K562 (cell line): ENCODE measurements around the gene TXNRD2. TPM values are rescaled to one million over a fixed set of nuclear protein-coding genes. Genes with fewer than 3 reads are reported as not detected.

Experiments used
- ATAC-seq: fragments of 200-7000 bp; cut with Tn5 transposase; 3 replicates; pipeline ENCODE4 v1.9.1; 2020; ENCODE audit warnings: moderate library complexity
- BruUV-seq: library from RNA; stranded (reverse); fragments of 400-500 nt; replicated peaks from 2 replicates; lab custom pipeline; 2021; lab: Mats Ljungman, UMichigan
- CTCF ChIA-PET: fragments of 300-600 bp; formaldehyde crosslinking; extraction: SDS; loops from one replicate; lab custom pipeline; 2021; ENCODE audit warnings: low intra/inter-chr PET ratio; lab: Yijun Ruan, JAX
- POLR2A ChIA-PET: fragments of 300-600, 350-650 bp; sonication (Branson Sonifier 250); formaldehyde crosslinking; extraction: SDS; loops from one replicate; lab custom pipeline; 2021; ENCODE audit warnings: antibody characterized with exemption, inconsistent platforms; lab: Yijun Ruan, JAX
- DNase-seq, 4 experiments: peaks; one replicate each; pipeline versions ENCODE4 v3.0.0 to v3.0.0-alpha.2; 2011 to 2018; ENCODE audit warnings: low spot score in 3 of 4, mixed read lengths in 3 of 4; ENCODE audit errors: extremely low read depth in 1 of 4
- FAIRE-seq: peaks from 2 replicates; lab custom pipeline; 2011; peaks lifted over from hg19 to GRCh38; lab: Jason Lieb, UNC
- H2AFZ ChIP-seq: 2 replicates; pipeline ENCODE4 v1.6.0; 2011; ENCODE audit warnings: low read depth, low read length, control low read depth, inconsistent platforms
- H3K27ac ChIP-seq: fragments of 200-600 bp; 3 replicates; pipeline ENCODE4 v1.8.0; 2011; ENCODE audit warnings: low read depth, mild to moderate bottlenecking, control low read depth, inconsistent platforms, low read length, moderate library complexity, mixed read lengths; ENCODE audit errors: extremely low read depth
- H3K27me3 ChIP-seq, 2 experiments: fragments of 300-600 bp in 1 of 2; 2 replicates in 1 of 2; 3 replicates in 1 of 2; pipeline versions ENCODE4 v1.6.0 to v1.8.0; 2011; ENCODE audit warnings: inconsistent platforms in 2 of 2, low read length in 2 of 2, mild to moderate bottlenecking in 1 of 2, mixed read lengths in 1 of 2, moderate library complexity in 1 of 2; ENCODE audit not compliant: control insufficient read depth in 2 of 2, insufficient read depth in 2 of 2
- H3K36me3 ChIP-seq: fragments of 300-600 bp; 3 replicates; pipeline ENCODE4 v1.8.0; 2011; ENCODE audit warnings: mild to moderate bottlenecking, low read length, inconsistent platforms; ENCODE audit not compliant: control insufficient read depth, insufficient read depth
- H3K4me1 ChIP-seq, 2 experiments: fragments of 200-600 bp in 1 of 2; replicated peaks in 1 of 2; 2 replicates in 1 of 2; 3 replicates in 1 of 2; pipeline versions ENCODE4 v1.5.1 to v1.8.0; 2011; ENCODE audit warnings: inconsistent platforms in 2 of 2, low read length in 2 of 2, mild to moderate bottlenecking in 1 of 2, mixed read lengths in 1 of 2, moderate library complexity in 1 of 2; ENCODE audit not compliant: control insufficient read depth in 2 of 2, insufficient read depth in 2 of 2
- H3K4me2 ChIP-seq: 2 replicates; pipeline ENCODE4 v1.6.1; 2011; ENCODE audit warnings: low read length, control low read depth, inconsistent platforms, mixed read lengths; ENCODE audit not compliant: insufficient read depth
- H3K4me3 ChIP-seq: fragments of 200-600 bp; sonication (generic), shearing (Covaris generic); 2 replicates; pipeline ENCODE4 v1.5.1; 2016; ENCODE audit warnings: control low read depth, inconsistent platforms
- H3K79me2 ChIP-seq: fragments of 200-600 bp; 3 replicates; pipeline ENCODE4 v1.8.0; 2011; ENCODE audit warnings: low read length, inconsistent platforms; ENCODE audit not compliant: control insufficient read depth, insufficient read depth
- H3K9ac ChIP-seq, 2 experiments: 2 replicates each; pipeline versions ENCODE4 v1.6.0 to v1.6.1; 2011; ENCODE audit warnings: low read depth in 2 of 2, low read length in 2 of 2, control low read depth in 1 of 2, inconsistent platforms in 1 of 2, mild to moderate bottlenecking in 1 of 2, mixed read lengths in 1 of 2; ENCODE audit not compliant: insufficient read depth in 1 of 2
- H3K9me1 ChIP-seq: one replicate; pipeline ENCODE4 v1.6.0; 2011; ENCODE audit warnings: inconsistent platforms, mild to moderate bottlenecking, low read length, moderate library complexity; ENCODE audit not compliant: control insufficient read depth, insufficient read depth
- H3K9me3 ChIP-seq: replicated peaks from 2 replicates; pipeline ENCODE4 v1.5.1; 2011; ENCODE audit warnings: low read depth, low read length, inconsistent platforms; ENCODE audit not compliant: control insufficient read depth, insufficient read depth
- H4K20me1 ChIP-seq: replicated peaks from 2 replicates; pipeline ENCODE4 v1.6.1; 2011; ENCODE audit warnings: low read length, inconsistent platforms, mixed read lengths; ENCODE audit not compliant: control insufficient read depth, insufficient read depth
- ATF7 ChIP-seq: fragments of 450-650 bp; IDR thresholded peaks from 2 replicates; pipeline ENCODE4 v1.7.1; 2014; ENCODE audit warnings: mild to moderate bottlenecking, moderate library complexity
- CHCHD3 ChIP-seq: fragments of 250-450 bp; sonication (Bioruptor Pico); IDR thresholded peaks from 2 replicates; pipeline ENCODE4 v2.1.2; 2022; ENCODE audit warnings: mild to moderate bottlenecking
- ETV6 ChIP-seq, 3 experiments: fragments of 150-350 bp in 1 of 3; sonication (generic) in 1 of 3; formaldehyde crosslinking in 1 of 3; IDR thresholded peaks; 2 replicates each; pipeline versions ENCODE4 v1.6.1 to v1.8.0; 2014 to 2022; ENCODE audit warnings: borderline replicate concordance in 2 of 3, low read depth in 2 of 3, antibody characterized with exemption in 1 of 3, low read length in 1 of 3, mild to moderate bottlenecking in 1 of 3, missing genetic modification reagents in 1 of 3
- HDAC1 ChIP-seq, 2 experiments: fragments of 450-650 bp; IDR thresholded peaks; 2 replicates each; pipeline ENCODE4 v1.6.1; 2016 to 2017; ENCODE audit warnings: inconsistent platforms in 1 of 2, mild to moderate bottlenecking in 1 of 2, moderate library complexity in 1 of 2
- KDM4B ChIP-seq, 2 experiments: fragments of 450-650 bp in 1 of 2; sonication (generic) in 1 of 2; IDR thresholded peaks; 2 replicates each; pipeline ENCODE4 v1.6.1; 2016 to 2017; ENCODE audit warnings: borderline replicate concordance in 2 of 2, antibody characterized with exemption in 1 of 2, low read depth in 1 of 2, mild to moderate bottlenecking in 1 of 2
- KHSRP ChIP-seq: fragments of 450-650 bp; IDR thresholded peaks from 2 replicates; pipeline ENCODE4 v1.6.1; 2017
- KLF16 ChIP-seq: IDR thresholded peaks from 2 replicates; pipeline ENCODE4 v1.6.1; 2016; ENCODE audit warnings: antibody characterized with exemption
- MAZ ChIP-seq, 2 experiments: fragments of 450-650 bp in 1 of 2; sonication (generic) in 1 of 2; formaldehyde crosslinking; IDR thresholded peaks in 1 of 2; conservative IDR thresholded peaks in 1 of 2; 2 replicates each; pipeline versions ENCODE4 v1.4.0 to v1.5.0; 2020; ENCODE audit warnings: mild to moderate bottlenecking in 1 of 2, missing genetic modification reagents in 1 of 2
- MTA1 ChIP-seq: fragments of 450-650 bp; IDR thresholded peaks from 2 replicates; pipeline ENCODE4 v1.6.1; 2017; ENCODE audit warnings: borderline replicate concordance
- RBM14 ChIP-seq: fragments of 200-400 bp; formaldehyde crosslinking; IDR thresholded peaks from 2 replicates; pipeline ENCODE4 v1.6.1; 2018; ENCODE audit warnings: low read depth, mild to moderate bottlenecking, low read length, moderate library complexity, borderline replicate concordance; ENCODE audit not compliant: insufficient read depth
- RBM25 ChIP-seq: fragments of 200-400 bp; formaldehyde crosslinking; IDR thresholded peaks from 2 replicates; pipeline ENCODE4 v1.6.1; 2018; ENCODE audit warnings: low read length, low read depth, moderate library complexity; ENCODE audit not compliant: severe bottlenecking
- THRAP3 ChIP-seq: fragments of 450-650 bp; IDR thresholded peaks from 2 replicates; pipeline ENCODE4 v1.6.1; 2016; ENCODE audit warnings: mild to moderate bottlenecking, inconsistent platforms, borderline replicate concordance
- ZNF561 ChIP-seq: fragments of 450-650 bp; formaldehyde crosslinking; conservative IDR thresholded peaks from 2 replicates; pipeline ENCODE4 v1.4.0; 2020; ENCODE audit warnings: mild to moderate bottlenecking, moderate library complexity
- ZNF639 ChIP-seq, 2 experiments: fragments of 200-800 bp in 1 of 2; sonication (Bioruptor generic) in 1 of 2; sonication (generic) in 1 of 2; formaldehyde crosslinking in 1 of 2; IDR thresholded peaks in 1 of 2; conservative IDR thresholded peaks in 1 of 2; 2 replicates each; pipeline versions ENCODE4 v1.5.0 to v1.6.1; 2016 to 2020; ENCODE audit warnings: missing compliant biosample characterization in 1 of 2, missing genetic modification characterization in 1 of 2, missing genetic modification reagents in 1 of 2
- ZNF668 ChIP-seq: fragments of 250-450 bp; sonication (Bioruptor Pico); IDR thresholded peaks from 2 replicates; pipeline ENCODE4 v1.8.0; 2022; ENCODE audit warnings: mild to moderate bottlenecking, inconsistent platforms
- ZNF717 ChIP-seq: fragments of 250-450 bp; sonication (Bioruptor Pico); IDR thresholded peaks from 2 replicates; pipeline ENCODE4 v1.5.0; 2021
- ZNF76 ChIP-seq: fragments of 250-450 bp; sonication (Bioruptor Pico); IDR thresholded peaks from 2 replicates; pipeline ENCODE4 v1.4.0; 2020; ENCODE audit warnings: mild to moderate bottlenecking, moderate library complexity, borderline replicate concordance
- ZSCAN29 ChIP-seq: fragments of 450-650 bp; IDR thresholded peaks from 2 replicates; pipeline ENCODE4 v1.6.1; 2017
- WGBS: fragments of 100-300 bp; shearing (Covaris generic); methylation state at CpG from one replicate; pipeline ENCODE4 v1.1.6; 2016; ENCODE audit warnings: low coverage, mixed read lengths; ENCODE audit not compliant: insufficient coverage; ENCODE audit errors: missing lambda C conversion rate; 5-methylcytosine and 5-hydroxymethylcytosine counted together
- in situ Hi-C: fragments of 300-500 bp; cut with MboI; formaldehyde crosslinking; loops from 4 replicates; pipeline ENCODE4 v1.15.0; 2018; ENCODE audit warnings: inconsistent platforms, mixed read lengths
- intact Hi-C: fragments of 100-400 bp; cut with micrococcal nuclease; formaldehyde crosslinking; loops from 2 replicates; pipeline ENCODE4 v1.14.2; 2022
- polyA plus RNA-seq, 8 experiments: library from polyadenylated mRNA; depleted of rRNA in 4 of 8; stranded (reverse) in 5 of 8; unstranded in 3 of 8; fragments of >200 nt; fragmentation: Nextera tagmentation in 2 of 8; fragmentation: Illumina TruSeq in 1 of 8; extraction: Ambion mirVana in 2 of 8; extraction: Trizol in 1 of 8; gene quantifications; 2 replicates each; pipeline versions ENCODE4 v1.2.1 to v1.2.3, GENCODE V29; 2011 to 2014; ENCODE audit warnings: inconsistent platforms in 1 of 8, missing spikeins in 1 of 8
- total RNA-seq, 7 experiments: library from RNA; depleted of rRNA in 6 of 7; stranded (reverse); fragments of >200 nt in 6 of 7; fragmentation: Illumina TruSeq in 2 of 7; extraction: Trizol in 2 of 7; gene quantifications; 2 replicates each; pipeline versions ENCODE4 v1.2.1 to v1.2.3, GENCODE V29; 2011 to 2021; ENCODE audit warnings: low replicate concordance in 1 of 7
- TF ChIP-seq, protein P1 (sequence below): fragments of 250-450 bp; sonication (Bioruptor Pico); IDR thresholded peaks from 2 replicates; pipeline ENCODE4 v1.5.0; 2021

Gene TXNRD2
- total and polyA plus RNA-seq, 9 of the 15 experiments (the other 6 are each of a cell fraction or from before 2014, with no cell fraction given), result 3.3 to 80.2 (median 49.4) TPM

GRCh38 chr22:19986410-19987341 lies 45.1 kb upstream of the TXNRD2 start:
- no peaks in the 10 kb centered on the region for H3K27me3 ChIP-seq
- no peaks in the 10 kb centered on the region for H3K79me2 ChIP-seq
- H3K9me1 ChIP-seq, result peaks cover 23% of the 10 kb centered on the region
- H2AFZ ChIP-seq, result peak overlapping the region; percentile 71
- H3K4me1 ChIP-seq, result peaks cover 39 to 91% of the 10 kb centered on the region in 2 experiments
- no peaks in the 10 kb centered on the region for H3K9me3 ChIP-seq
- no TSS peak for BruUV-seq
- POLR2A ChIA-PET, result interaction anchor here (0.6 to 5.7 kb wide), 12 partner anchors 13 to 1642 kb away, joined by 3 to 56 read pairs (median 4); partner anchors contain the start of gene TRMT2A
- 5% methylated on average over 69 of the region's 76 CpGs for WGBS
- peak overlapping the region; percentile 48 for H3K4me3 ChIP-seq
- FAIRE-seq (peak; percentile 60), DNase-seq (peak; percentile 97 to 100 (median 100)), ATAC-seq (peak; percentile 94)
- H3K27ac ChIP-seq, result peak overlapping the region; percentile 43; the same call in 1 of the 3 replicates
- intact Hi-C loops (loop anchor here (5.0 kb wide), 1 partner anchor 36 kb away; the partner anchor contains the start of gene TANGO2), in situ Hi-C loops (no loop called here)
- CTCF ChIA-PET, result no interaction called here
- peak overlapping the region; percentile 78 for H3K4me2 ChIP-seq
- peaks cover 72% of the 10 kb centered on the region for H4K20me1 ChIP-seq
- peak overlapping the region; percentile 35 to 91; a peak in 3 of 4 replicates for H3K9ac ChIP-seq
- H3K36me3 ChIP-seq, result peaks cover 3% of the 10 kb centered on the region; the same call in 1 of the 3 replicates
- no peak for TF ChIP-seq ZNF668 (CRISPR knock-in tag)
- no peak for TF ChIP-seq KLF16
- TF ChIP-seq MAZ (CRISPR knock-in tag; conservative IDR thresholded peaks at IDR 0.05 in 1 of 2, IDR thresholded peaks at IDR 0.05 in 1 of 2), result peak in 1 of 2 experiments; percentile 93; a peak in 3 of 4 replicates
- TF ChIP-seq ZNF639 (CRISPR knock-in tag; conservative IDR thresholded peaks at IDR 0.05 in 1 of 2, IDR thresholded peaks at IDR 0.05 in 1 of 2), result peak; percentile 15 to 58; a peak in 1 of 4 replicates
- TF ChIP-seq ZNF561, result no peak
- no peak for TF ChIP-seq KDM4B (IDR thresholded peaks at IDR 0.05; ENCODE audit: borderline replicate concordance in 2 of 2, low read depth in 1 of 2)
- TF ChIP-seq ZNF76 (CRISPR knock-in tag), result 0 out of 2 replicates have a peak, but pooled peaks have one; percentile 65
- no peak; a peak in 1 of 4 replicates for TF ChIP-seq ETV6 (IDR thresholded peaks at IDR 0.05; ENCODE audit: borderline replicate concordance in 1 of 2, low read depth in 2 of 2, low read length in 1 of 2)
- TF ChIP-seq ETV6 (CRISPR knock-in tag; IDR thresholded peaks at IDR 0.05; ENCODE audit: borderline replicate concordance), result no peak
- no peak for TF ChIP-seq CHCHD3 (CRISPR knock-in tag)
- TF ChIP-seq RBM14, result 0 out of 2 replicates have a peak, but pooled peaks have one; percentile 85
- TF ChIP-seq ATF7, result peak; percentile 55
- TF ChIP-seq RBM25, result no peak
- peak; percentile 9; the same call in 1 of the 2 replicates for TF ChIP-seq ZSCAN29
- peak in 1 of 2 experiments; percentile 68; a peak in 1 of 4 replicates for TF ChIP-seq HDAC1 (IDR thresholded peaks at IDR 0.05)
- TF ChIP-seq, protein P1, sequence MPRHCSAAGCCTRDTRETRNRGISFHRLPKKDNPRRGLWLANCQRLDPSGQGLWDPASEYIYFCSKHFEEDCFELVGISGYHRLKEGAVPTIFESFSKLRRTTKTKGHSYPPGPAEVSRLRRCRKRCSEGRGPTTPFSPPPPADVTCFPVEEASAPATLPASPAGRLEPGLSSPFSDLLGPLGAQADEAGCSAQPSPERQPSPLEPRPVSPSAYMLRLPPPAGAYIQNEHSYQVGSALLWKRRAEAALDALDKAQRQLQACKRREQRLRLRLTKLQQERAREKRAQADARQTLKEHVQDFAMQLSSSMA, result peak; percentile 64; the same call in 1 of the 2 replicates
- no peak for TF ChIP-seq MTA1
- no peak for TF ChIP-seq ZNF717 (CRISPR knock-in tag)
- no peak for TF ChIP-seq THRAP3
- TF ChIP-seq KHSRP, result no peak
